BJ (cell line): ENCODE data around the gene SCN9A. TPM values are rescaled to one million over a fixed set of nuclear protein-coding genes. Genes with fewer than 3 reads are reported as not detected.

ENCODE experiments used
- CTCF ChIA-PET: fragments of 350-600 bp; formaldehyde crosslinking; extraction: SDS; loops from one replicate; lab custom pipeline; 2021; ENCODE audit warnings: antibody characterized with exemption, inconsistent platforms; lab: Yijun Ruan, JAX
- POLR2A ChIA-PET: fragments of 300-600 bp; sonication (Branson Sonifier 250); formaldehyde crosslinking; extraction: SDS; loops from one replicate; lab custom pipeline; 2021; ENCODE audit warnings: antibody characterized with exemption; lab: Charles Lee
- DNase-seq: peaks from one replicate; pipeline ENCODE4 v3.0.0-alpha.2; 2011; ENCODE audit warnings: low read depth
- H3K27me3 ChIP-seq: 2 replicates; pipeline ENCODE4 v1.6.0; 2011; ENCODE audit warnings: low read length; ENCODE audit not compliant: control insufficient read depth, insufficient read depth
- H3K36me3 ChIP-seq: 2 replicates; pipeline ENCODE4 v1.5.1; 2011; ENCODE audit warnings: low read length; ENCODE audit not compliant: control insufficient read depth, insufficient read depth
- H3K4me3 ChIP-seq: 2 replicates; pipeline ENCODE4 v1.5.1; 2011; ENCODE audit warnings: low read depth, mild to moderate bottlenecking, control low read depth, low read length
- polyA minus RNA-seq: library from RNA; depleted of rRNA, polyadenylated mRNA; stranded (reverse); fragments of >200 nt; gene quantifications from 2 replicates; pipeline ENCODE4 v1.2.3, GENCODE V29; 2011; rRNA and poly(A)+ RNA removed
- polyA plus RNA-seq: library from polyadenylated mRNA; depleted of rRNA; stranded (reverse); fragments of >200 nt; gene quantifications from 2 replicates; pipeline ENCODE4 v1.2.3, GENCODE V29; 2011; rRNA removed
- TF ChIP-seq, protein P1 (sequence below): IDR thresholded peaks from 2 replicates; pipeline ENCODE4 v1.5.1; 2011; ENCODE audit warnings: low read depth, mild to moderate bottlenecking, control low read depth, inconsistent platforms, low read length, moderate library complexity; ENCODE audit not compliant: insufficient read depth

Gene SCN9A
- polyA plus RNA-seq (19.4 and 38.8 TPM in 2 replicates), polyA minus RNA-seq (74.4 and 90.4 TPM in 2 replicates)

DNA sequence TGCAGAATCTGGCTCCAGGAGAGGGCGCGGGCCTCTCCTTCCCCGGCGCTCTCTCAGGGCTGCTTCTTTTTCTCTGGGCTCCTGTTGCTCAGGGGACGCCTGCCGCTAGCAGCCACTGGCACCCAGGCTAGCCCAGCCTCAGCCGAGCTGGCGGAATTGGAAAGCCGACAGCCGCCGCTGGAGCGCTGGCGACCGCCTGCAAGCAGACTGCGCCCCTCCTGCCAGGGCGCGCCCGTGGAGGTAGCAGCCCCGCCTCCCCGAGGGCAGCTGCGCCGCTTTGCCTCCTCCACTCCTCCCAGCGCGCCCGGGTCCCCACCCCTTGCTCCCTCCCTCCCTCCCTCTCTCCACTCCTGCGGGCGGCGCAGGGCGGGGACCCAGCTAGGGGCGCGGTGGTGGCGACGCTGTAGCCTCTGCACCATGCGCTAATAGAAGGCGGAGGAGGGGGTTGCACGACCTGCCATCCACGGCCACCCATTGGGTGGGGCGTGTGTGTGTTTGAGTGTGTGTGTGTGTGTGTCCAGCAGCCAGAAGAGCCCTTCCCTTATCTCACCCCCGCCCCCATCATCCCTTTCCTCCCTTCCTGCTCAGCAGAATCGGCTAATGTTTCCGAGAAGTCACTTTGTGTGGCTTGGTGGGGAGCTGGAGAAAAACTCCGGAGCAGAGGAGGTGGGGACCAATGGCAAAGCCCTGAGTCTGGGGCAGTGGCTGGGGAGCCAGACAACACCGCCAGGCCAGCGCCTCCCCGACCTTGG lies at the start of gene SCN9A:
Gene SCN9A (minus strand): TSS at position 209 of the 752 bp plus-strand sequence. CDS start 64,188 bp downstream, outside the sequence.
- CTCF ChIA-PET = interaction anchor here (0.7 to 4.8 kb wide), 7 partner anchors 9 to 196 kb away, joined by 3 to 26 read pairs (median 3); no protein-coding TSS in a partner anchor
- Histone ChIP-seq H3K36me3 (no peaks in the 10 kb centered on the region), H3K27me3 (no peaks in the 10 kb centered on the region), H3K4me3 (peak within 1 kb of the TSS; percentile 78)
- POLR2A ChIA-PET = interaction anchor here (0.6 kb wide), 1 partner anchor 8 kb away, joined by 4 read pairs; no protein-coding TSS in a partner anchor
- DNase-seq = no peak
- TF ChIP-seq, protein P1, sequence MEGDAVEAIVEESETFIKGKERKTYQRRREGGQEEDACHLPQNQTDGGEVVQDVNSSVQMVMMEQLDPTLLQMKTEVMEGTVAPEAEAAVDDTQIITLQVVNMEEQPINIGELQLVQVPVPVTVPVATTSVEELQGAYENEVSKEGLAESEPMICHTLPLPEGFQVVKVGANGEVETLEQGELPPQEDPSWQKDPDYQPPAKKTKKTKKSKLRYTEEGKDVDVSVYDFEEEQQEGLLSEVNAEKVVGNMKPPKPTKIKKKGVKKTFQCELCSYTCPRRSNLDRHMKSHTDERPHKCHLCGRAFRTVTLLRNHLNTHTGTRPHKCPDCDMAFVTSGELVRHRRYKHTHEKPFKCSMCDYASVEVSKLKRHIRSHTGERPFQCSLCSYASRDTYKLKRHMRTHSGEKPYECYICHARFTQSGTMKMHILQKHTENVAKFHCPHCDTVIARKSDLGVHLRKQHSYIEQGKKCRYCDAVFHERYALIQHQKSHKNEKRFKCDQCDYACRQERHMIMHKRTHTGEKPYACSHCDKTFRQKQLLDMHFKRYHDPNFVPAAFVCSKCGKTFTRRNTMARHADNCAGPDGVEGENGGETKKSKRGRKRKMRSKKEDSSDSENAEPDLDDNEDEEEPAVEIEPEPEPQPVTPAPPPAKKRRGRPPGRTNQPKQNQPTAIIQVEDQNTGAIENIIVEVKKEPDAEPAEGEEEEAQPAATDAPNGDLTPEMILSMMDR = 0 out of 2 replicates have a peak, but pooled peaks have one; percentile 0

DNA sequence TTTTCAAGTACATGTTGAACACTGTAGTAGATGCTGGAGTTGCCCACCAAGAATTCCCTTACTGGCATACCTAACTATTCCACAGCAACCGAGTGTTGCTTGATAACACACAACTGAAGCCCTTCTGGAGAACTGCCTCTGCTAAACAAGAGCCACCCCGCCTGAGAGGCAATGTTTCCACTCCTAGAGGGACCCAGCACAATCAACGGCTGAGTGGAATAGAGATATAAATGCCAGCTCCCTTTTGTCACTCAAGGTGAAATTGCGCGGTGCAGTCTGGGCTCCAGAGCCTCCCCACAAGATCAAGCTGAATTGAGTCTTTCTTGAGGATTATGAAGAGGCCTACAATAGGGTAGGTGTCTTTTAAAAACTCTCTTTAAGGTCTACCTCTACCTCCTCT lies 49.1 kb upstream of the SCN9A start:
- CTCF ChIA-PET = interaction anchor here (1.3 kb wide), 1 partner anchor 244 kb away, joined by 3 read pairs; no protein-coding TSS in a partner anchor
- POLR2A ChIA-PET = no interaction called here

DNA sequence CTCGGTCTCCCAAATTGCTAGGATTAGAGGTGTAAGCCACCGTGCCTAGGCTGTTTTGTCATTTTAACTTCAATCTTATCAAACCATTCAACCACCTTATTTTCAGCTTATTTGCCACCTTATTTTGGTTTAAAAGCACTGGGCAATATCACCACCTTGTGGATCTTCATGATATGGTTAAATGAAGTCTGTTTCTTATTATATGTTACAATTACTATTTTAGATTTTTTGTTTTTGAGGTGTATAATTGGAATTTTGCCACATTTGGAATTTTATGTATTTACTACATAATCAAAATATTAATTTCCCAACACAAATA lies 43.8 kb upstream of the SCN9A start:
- POLR2A ChIA-PET = no interaction called here

More for the DNA sequence above, 49.1 kb upstream of the SCN9A start:
- Histone ChIP-seq H3K4me3 (no peak overlapping the region), H3K27me3 (no peaks in the 10 kb centered on the region), H3K36me3 (no peaks in the 10 kb centered on the region)
- no peak for DNase-seq
- TF ChIP-seq, protein P1 = no peak

DNA sequence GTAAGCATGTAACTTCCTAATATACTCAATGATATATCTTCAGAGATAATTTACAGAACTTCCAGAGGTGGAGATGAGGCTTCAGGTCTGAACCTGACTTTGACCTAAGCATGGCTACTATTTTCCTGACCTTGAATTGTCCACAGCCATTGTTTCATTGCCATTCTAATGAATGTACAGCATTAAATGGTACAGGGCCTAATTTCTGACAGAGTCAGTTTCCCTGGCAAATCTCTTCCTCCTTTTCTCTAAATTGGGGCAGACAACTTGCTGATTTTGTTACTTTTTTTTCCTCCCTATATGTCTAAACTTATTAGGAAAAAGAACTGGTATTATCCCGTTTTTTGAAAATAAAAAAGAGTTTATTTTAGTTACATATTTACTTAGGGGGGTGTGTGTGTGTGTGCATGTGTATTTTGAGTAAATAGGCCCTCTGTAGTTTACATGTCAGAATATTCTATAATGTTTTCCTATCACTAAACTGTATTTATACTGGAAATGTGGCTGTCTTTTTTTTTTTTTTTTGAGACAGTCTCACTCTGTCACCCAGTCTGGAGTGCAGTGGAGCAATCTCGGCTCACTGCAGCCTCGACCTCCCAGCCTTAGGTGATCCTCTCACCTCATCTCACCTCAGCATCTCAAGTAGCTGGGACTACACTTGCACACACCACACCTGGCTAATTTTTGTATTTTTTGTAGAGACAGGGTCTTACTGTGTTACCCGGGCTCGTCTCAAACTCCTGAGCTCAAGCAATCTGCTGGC lies 43.3 kb upstream of the SCN9A start:
- Histone ChIP-seq H3K27me3 (no peaks in the 10 kb centered on the region), H3K4me3 (no peak overlapping the region), H3K36me3 (no peaks in the 10 kb centered on the region)
- TF ChIP-seq, protein P1 = no peak
- DNase-seq = no peak
- POLR2A ChIA-PET = no interaction called here
- CTCF ChIA-PET = interaction anchor here (0.6 to 1.2 kb wide), 6 partner anchors 13 to 357 kb away, joined by 3 to 15 read pairs (median 4); no protein-coding TSS in a partner anchor

More for the DNA sequence above, 43.8 kb upstream of the SCN9A start:
- CTCF ChIA-PET = interaction anchor here (0.6 to 1.2 kb wide), 6 partner anchors 13 to 357 kb away, joined by 3 to 15 read pairs (median 4); no protein-coding TSS in a partner anchor
- TF ChIP-seq, protein P1 = peak; percentile 51
- DNase-seq = no peak
- H3K4me3 ChIP-seq = no peak overlapping the region
- H3K36me3 ChIP-seq = no peaks in the 10 kb centered on the region
- H3K27me3 ChIP-seq = no peaks in the 10 kb centered on the region
